Left ventricle myocardium inferior (tissue), 1 donor: ENCODE data around the gene PMAIP1. TPM values are rescaled to one million over a fixed set of nuclear protein-coding genes. Genes with fewer than 3 reads are reported as not detected.

ENCODE experiments used
- DNase-seq: peaks from one replicate; pipeline ENCODE4 v3.0.0-alpha.2; 2020
- H3K27ac ChIP-seq: fragments of 200-600 bp; replicated peaks from 2 replicates; pipeline ENCODE4 v1.8.0; 2021
- H3K27me3 ChIP-seq: fragments of 200-600 bp; 2 replicates; pipeline ENCODE4 v1.8.0; 2021; ENCODE audit warnings: low read depth
- H3K36me3 ChIP-seq: fragments of 200-600 bp; 2 replicates; pipeline ENCODE4 v1.8.0; 2021
- H3K4me1 ChIP-seq: fragments of 200-600 bp; 2 replicates; pipeline ENCODE4 v1.8.0; 2021
- H3K4me3 ChIP-seq: fragments of 200-600 bp; 2 replicates; pipeline ENCODE4 v1.8.0; 2021; ENCODE audit warnings: mild to moderate bottlenecking, moderate library complexity
- H3K9me3 ChIP-seq: fragments of 200-600 bp; replicated peaks from 2 replicates; pipeline ENCODE4 v1.8.0; 2021
- CTCF ChIP-seq: fragments of 200-600 bp; IDR thresholded peaks from 2 replicates; pipeline ENCODE4 v1.8.0; 2021; ENCODE audit warnings: antibody characterized with exemption, mild to moderate bottlenecking, borderline replicate concordance
- intact Hi-C: fragments of 100-400 bp; cut with micrococcal nuclease; formaldehyde crosslinking; loops from one replicate; pipeline ENCODE4 v1.11.0; 2022
- total RNA-seq: library from RNA; stranded (reverse); fragmentation: NEBNext Ultra II Directional; extraction: Animal tissue kit (Norgen Biotek cat#: 25700); gene quantifications from one replicate; pipeline ENCODE4 v1.2.1, GENCODE V29; 2021
- donor health status: DM: no; HTN: yes; CAD: no; lungs with severe emphysema.

The PMAIP1 gene
- total RNA-seq, 1 donor from 2014 or later: 0.58 TPM

DNA sequence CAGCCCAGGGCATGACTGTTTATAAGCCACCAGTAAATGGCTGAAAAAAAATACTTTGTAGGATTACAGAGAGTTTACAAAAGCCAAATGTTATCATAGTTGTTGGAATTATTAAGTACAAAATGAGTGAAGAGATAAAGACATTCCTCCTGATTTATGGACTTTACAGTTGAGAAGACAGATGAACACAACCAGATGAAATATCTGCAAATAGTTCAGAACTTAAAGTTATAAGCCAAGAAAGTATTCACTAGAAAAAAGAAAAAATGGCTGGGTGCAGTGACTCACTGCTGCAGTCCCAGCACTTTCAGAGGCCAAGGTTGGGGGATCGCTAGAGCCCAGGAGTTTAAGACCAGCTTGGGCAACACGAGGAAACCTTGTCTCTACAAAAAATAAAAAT lies 11.2 kb downstream of the PMAIP1 start:
- H3K27me3 ChIP-seq: peaks cover 55% of the 10 kb centered on the region
- no peak for DNase-seq
- no peak overlapping the region for H3K27ac ChIP-seq
- no peak overlapping the region for H3K4me3 ChIP-seq
- no peak for TF ChIP-seq CTCF
- H3K9me3 ChIP-seq: peaks cover 11% of the 10 kb centered on the region
- intact Hi-C loops: no loop called here
- H3K36me3 ChIP-seq: no peaks in the 10 kb centered on the region
- H3K4me1 ChIP-seq: no peaks in the 10 kb centered on the region

- Histone ChIP-seq H3K4me3 (no peak overlapping the region), H3K27ac (no peak overlapping the region), H3K4me1 (no peaks in the 10 kb centered on the region), H3K36me3 (no peaks in the 10 kb centered on the region), H3K9me3 (peaks cover 11% of the 10 kb centered on the region), H3K27me3 (peaks cover 49% of the 10 kb centered on the region)
- intact Hi-C loops: no loop called here
- no peak for TF ChIP-seq CTCF
- no peak for DNase-seq
Measured at GRCh38 chr18:59911600-59911999, 11.8 kb downstream of the PMAIP1 start.

GRCh38 chr18:59912007-59912550 lies 12.3 kb downstream of the PMAIP1 start:
- Histone ChIP-seq H3K27ac (no peak overlapping the region), H3K4me1 (no peaks in the 10 kb centered on the region), H3K36me3 (no peaks in the 10 kb centered on the region)

DNA sequence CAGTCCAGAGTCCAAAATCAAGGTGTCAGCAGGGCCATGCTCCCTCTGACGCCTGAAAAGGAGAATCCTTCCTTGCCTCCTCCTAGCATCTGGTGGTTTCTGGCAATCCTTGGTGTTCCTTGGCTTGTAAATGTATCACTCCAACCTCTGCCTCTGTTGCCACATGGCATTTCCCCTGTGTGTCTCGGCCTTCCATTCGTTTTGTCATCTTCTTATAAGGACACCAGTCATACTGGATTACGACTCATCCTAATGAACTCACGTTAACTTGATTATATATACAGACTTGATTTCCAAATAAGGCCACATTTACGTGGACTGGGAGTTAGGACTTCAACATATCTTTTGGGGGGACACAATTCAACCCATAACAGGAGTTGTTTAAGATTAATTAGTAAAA lies 15.8 kb downstream of the PMAIP1 start:
- Histone ChIP-seq H3K4me1 (peaks cover 9% of the 10 kb centered on the region), H3K36me3 (no peaks in the 10 kb centered on the region), H3K27ac (no peak overlapping the region), H3K9me3 (peaks cover 11% of the 10 kb centered on the region), H3K27me3 (peaks cover 9% of the 10 kb centered on the region), H3K4me3 (no peak overlapping the region)
- intact Hi-C loops: no loop called here
- DNase-seq: no peak
- TF ChIP-seq CTCF: no peak

More at GRCh38 chr18:59912007-59912550, 12.3 kb downstream of the PMAIP1 start:
- no peak for DNase-seq
- peaks cover 44% of the 10 kb centered on the region for H3K27me3 ChIP-seq
- intact Hi-C loops: no loop called here
- no peak overlapping the region for H3K4me3 ChIP-seq
- H3K9me3 ChIP-seq: peaks cover 11% of the 10 kb centered on the region
- no peak for TF ChIP-seq CTCF

DNA sequence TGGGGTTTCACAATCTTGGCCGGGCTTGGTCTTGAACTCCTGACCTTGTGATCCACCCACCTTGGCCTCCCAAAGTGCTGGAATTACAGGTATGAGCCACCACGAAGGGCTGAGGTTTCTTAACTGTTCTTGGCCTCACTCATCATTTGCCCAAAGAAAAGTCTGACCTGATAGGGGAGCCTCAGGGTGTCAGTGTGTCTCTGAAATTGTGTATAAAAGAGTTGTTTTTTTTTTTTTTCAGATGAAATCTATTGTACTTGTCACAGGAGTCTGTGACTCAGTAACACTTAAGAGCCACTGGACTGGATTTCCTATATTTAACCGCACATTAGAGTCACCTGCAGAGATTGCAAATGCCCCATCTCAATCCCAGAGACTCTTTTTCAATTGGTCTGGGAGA lies 16.9 kb downstream of the PMAIP1 start:
- Histone ChIP-seq H3K4me3 (no peak overlapping the region), H3K4me1 (peaks cover 9% of the 10 kb centered on the region), H3K9me3 (peaks cover 11% of the 10 kb centered on the region), H3K27me3 (peaks cover 8% of the 10 kb centered on the region), H3K27ac (no peak overlapping the region), H3K36me3 (no peaks in the 10 kb centered on the region)
- intact Hi-C loops: no loop called here
- DNase-seq: no peak
- TF ChIP-seq CTCF: no peak

GRCh38 chr18:59917422-59917821 lies 17.6 kb downstream of the PMAIP1 start:
- peaks cover 9% of the 10 kb centered on the region for H3K9me3 ChIP-seq
- no peak for TF ChIP-seq CTCF
- no peak overlapping the region for H3K27ac ChIP-seq
- intact Hi-C loops: no loop called here
- no peaks in the 10 kb centered on the region for H3K36me3 ChIP-seq
- peaks cover 9% of the 10 kb centered on the region for H3K4me1 ChIP-seq
- H3K27me3 ChIP-seq: peaks cover 8% of the 10 kb centered on the region
- no peak overlapping the region for H3K4me3 ChIP-seq
- no peak for DNase-seq
